Stomach (tissue), 9 donors: ENCODE measurements around the gene CCDC18. TPM values are rescaled to one million over a fixed set of nuclear protein-coding genes. Genes with fewer than 3 reads are reported as not detected.
"Not testable (repeated sequence)": the region's sequence is repeated elsewhere in the genome, so short reads cannot be mapped to it uniquely, and the experiment has no call there.

ENCODE experiments used
- DNase-seq, 2 donors: peaks; one replicate each; pipeline versions ENCODE4 v3.0.0 to v3.0.0-alpha.2; 2013 to 2019
- H3K27ac ChIP-seq, 5 donors: fragments of 200-600 bp in 4 of 5; sonication (generic) in 4 of 5; one replicate each; pipeline ENCODE4 v1.5.1; 2013 to 2019; ENCODE audit warnings: mild to moderate bottlenecking in 1 of 5, moderate library complexity in 1 of 5
- H3K27me3 ChIP-seq, 3 donors: fragments of 200-600 bp; sonication (generic); one replicate each; pipeline ENCODE4 v1.5.1; 2017 to 2019; ENCODE audit warnings: mixed run types in 1 of 3
- H3K36me3 ChIP-seq, 4 donors: fragments of 200-600 bp; sonication (generic); 1 replicate in 3 of 4; 2 replicates in 1 of 4; pipeline ENCODE4 v1.5.1; 2016 to 2019
- H3K4me1 ChIP-seq, 4 donors: fragments of 200-600 bp; sonication (generic); one replicate each; pipeline ENCODE4 v1.5.1; 2016 to 2019
- H3K4me3 ChIP-seq, 4 donors: fragments of 200-600 bp; sonication (generic) in 3 of 4; one replicate each; pipeline ENCODE4 v1.5.1; 2016 to 2019; ENCODE audit warnings: mild to moderate bottlenecking in 1 of 4
- H3K9me3 ChIP-seq, 4 donors: fragments of 200-600 bp; sonication (generic); one replicate each; pipeline ENCODE4 v1.5.1; 2016 to 2019
- CTCF ChIP-seq, 7 experiments: fragments of 450-650 bp in 4 of 7; fragments of 200-600 bp in 3 of 7; sonication (generic) in 3 of 7; IDR thresholded peaks; one replicate each; pipeline ENCODE4 v1.5.1; 2016 to 2019; ENCODE audit warnings: antibody characterized with exemption in 7 of 7, control low read depth in 2 of 7, mild to moderate bottlenecking in 1 of 7
- EP300 ChIP-seq: sonication (generic); formaldehyde crosslinking; IDR thresholded peaks from one replicate; pipeline ENCODE4 v1.6.1; 2017; ENCODE audit warnings: antibody characterized with exemption
- POLR2A ChIP-seq, 4 donors: fragments of 450-650 bp; IDR thresholded peaks; one replicate each; pipeline ENCODE4 v1.6.1; 2016; ENCODE audit warnings: antibody characterized with exemption in 4 of 4, control low read depth in 2 of 4, mild to moderate bottlenecking in 1 of 4, moderate library complexity in 1 of 4
- POLR2AphosphoS5 ChIP-seq, 3 donors: sonication (generic); formaldehyde crosslinking; IDR thresholded peaks; one replicate each; pipeline ENCODE4 v1.6.1; 2016; ENCODE audit warnings: antibody characterized with exemption in 3 of 3
- WGBS, 5 donors: extraction: QIAGEN DNeasy Blood & Tissue Kit in 3 of 5; methylation state at CpG; one replicate each; pipeline versions ENCODE4 v1.1.5 to v1.1.7; 2013 to 2018; 5-methylcytosine and 5-hydroxymethylcytosine counted together
- intact Hi-C: fragments of 100-400 bp; cut with DNase I; formaldehyde crosslinking; loops from one replicate; pipeline ENCODE4 v1.15.1; 2023; ENCODE audit warnings: low total_unique reads
- polyA plus RNA-seq, 3 donors: library from polyadenylated mRNA; stranded (reverse); fragments of 200-250 nt; gene quantifications; one replicate each; pipeline ENCODE4 v1.2.3, GENCODE V29; 2013
- total RNA-seq, 5 donors: library from RNA; depleted of rRNA; stranded (reverse); fragments of >200 nt; gene quantifications; one replicate each; pipeline versions ENCODE4 v1.1.0 to v1.2.3, GENCODE V29; 2014 to 2016
- donor health status: healthy with polysubstance abuse.
- donor health status: Bipolar disorder and iron deficiency.
- donor health status: healthy.

Gene CCDC18
- total and polyA plus RNA-seq, 8 donors = 0.31 to 50.4 (median 4.2) TPM

GRCh38 chr1:93152835-93153234 is 27.7 kb upstream of the CCDC18 start:
- no peaks in the 10 kb centered on the region for H3K4me1 ChIP-seq
- H3K27me3 ChIP-seq = no peaks in the 10 kb centered on the region
- no peak overlapping the region for H3K27ac ChIP-seq
- no peak overlapping the region for H3K4me3 ChIP-seq
- H3K36me3 ChIP-seq = peaks cover 5 to 93% (median 88%) of the 10 kb centered on the region in 4 donors
- intact Hi-C loops = no loop called here
- TF ChIP-seq POLR2A (IDR thresholded peaks at IDR 0.05) (no peak), EP300 (no peak), POLR2AphosphoS5 (IDR thresholded peaks at IDR 0.05) (no peak), CTCF (IDR thresholded peaks at IDR 0.05) (no peak)
- DNase-seq = no peak
- no peaks in the 10 kb centered on the region for H3K9me3 ChIP-seq
- WGBS, 5 donors = 80 to 94% (median 86%) methylated on average over 2 of the region's 2 CpGs

GRCh38 chr1:93154898-93155297 is 25.6 kb upstream of the CCDC18 start:
- H3K9me3 ChIP-seq = no peaks in the 10 kb centered on the region
- peaks cover 11 to 99% (median 93%) of the 10 kb centered on the region in 4 donors for H3K36me3 ChIP-seq
- intact Hi-C loops = no loop called here

GRCh38 chr1:93155335-93155734 is 25.2 kb upstream of the CCDC18 start:
- no peaks in the 10 kb centered on the region for H3K9me3 ChIP-seq
- TF ChIP-seq POLR2AphosphoS5 (IDR thresholded peaks at IDR 0.05) (no peak), EP300 (no peak), CTCF (IDR thresholded peaks at IDR 0.05) (no peak), POLR2A (IDR thresholded peaks at IDR 0.05) (no peak)
- H3K36me3 ChIP-seq = peaks cover 11 to 97% (median 90%) of the 10 kb centered on the region in 4 donors
- H3K27me3 ChIP-seq = no peaks in the 10 kb centered on the region
- intact Hi-C loops = no loop called here
- no peak for DNase-seq
- peaks cover 0 to 8% (median 4%) of the 10 kb centered on the region in 4 donors for H3K4me1 ChIP-seq
- WGBS, 5 donors = 69 to 76% (median 72%) methylated on average over 3 of the region's 3 CpGs
- no peak overlapping the region for H3K27ac ChIP-seq
- H3K4me3 ChIP-seq = no peak overlapping the region

More at GRCh38 chr1:93154898-93155297, 25.6 kb upstream of the CCDC18 start:
- no peak overlapping the region for H3K27ac ChIP-seq
- no peak overlapping the region for H3K4me3 ChIP-seq
- peaks cover 0 to 4% (median 2%) of the 10 kb centered on the region in 4 donors for H3K4me1 ChIP-seq
- DNase-seq = no peak
- no peak for TF ChIP-seq CTCF (IDR thresholded peaks at IDR 0.05)
- TF ChIP-seq EP300 = no peak
- TF ChIP-seq POLR2A (IDR thresholded peaks at IDR 0.05) = no peak
- no peak for TF ChIP-seq POLR2AphosphoS5 (IDR thresholded peaks at IDR 0.05)
- no peaks in the 10 kb centered on the region for H3K27me3 ChIP-seq

GRCh38 chr1:93159337-93159736 is 21.2 kb upstream of the CCDC18 start:
- no peaks in the 10 kb centered on the region for H3K27me3 ChIP-seq
- WGBS, 5 donors = 71 to 77% (median 76%) methylated on average over 2 of the region's 2 CpGs
- no peaks in the 10 kb centered on the region for H3K9me3 ChIP-seq
- intact Hi-C loops = no loop called here
- no peak overlapping the region for H3K27ac ChIP-seq
- TF ChIP-seq CTCF (IDR thresholded peaks at IDR 0.05) (no peak), POLR2AphosphoS5 (IDR thresholded peaks at IDR 0.05) (no peak), POLR2A (IDR thresholded peaks at IDR 0.05) (no peak), EP300 (no peak)
- peaks cover 11 to 61% (median 54%) of the 10 kb centered on the region in 4 donors for H3K36me3 ChIP-seq
- peaks cover 0 to 13% (median 4%) of the 10 kb centered on the region in 4 donors for H3K4me1 ChIP-seq
- no peak for DNase-seq
- H3K4me3 ChIP-seq = no peak overlapping the region

- not testable (repeated sequence) for H3K27ac ChIP-seq, H3K4me3 ChIP-seq
- 93 to 100% (median 99%) methylated on average over 8 of the region's 8 CpGs for WGBS, 5 donors
Measured at GRCh38 chr1:93163314-93163713, 17.2 kb upstream of the CCDC18 start.

More at GRCh38 chr1:93163314-93163713, 17.2 kb upstream of the CCDC18 start:
- H3K9me3 ChIP-seq, H3K27me3 ChIP-seq, DNase-seq, intact Hi-C loops: not testable (repeated sequence)
- Histone ChIP-seq H3K4me1 (peaks cover 0 to 13% (median 4%) of the 10 kb centered on the region in 4 donors), H3K36me3 (peaks cover under 1 to 21% (median 17%) of the 10 kb centered on the region in 4 donors)
